Spleen (tissue), 7 donors: ENCODE results near the gene NEK5.

ENCODE experiments used
- CTCF ChIP-seq, 11 experiments: fragments of 200-600 bp in 7 of 11; fragments of 450-650 bp in 4 of 11; sonication (generic) in 4 of 11; IDR thresholded peaks in 8 of 11; conservative IDR thresholded peaks in 3 of 11; 1 replicate in 7 of 11; 2 replicates in 4 of 11; pipeline versions ENCODE4 v1.4.0 to v1.8.0; 2016 to 2021; ENCODE audit warnings: antibody characterized with exemption in 11 of 11, inconsistent platforms in 4 of 11, mild to moderate bottlenecking in 1 of 11
- POLR2A ChIP-seq, 3 donors: fragments of 450-650 bp; IDR thresholded peaks; one replicate each; pipeline ENCODE4 v1.5.1; 2017; ENCODE audit warnings: antibody characterized with exemption in 3 of 3, mild to moderate bottlenecking in 1 of 3
- POLR2AphosphoS5 ChIP-seq, 3 donors: sonication (generic); formaldehyde crosslinking; IDR thresholded peaks; one replicate each; pipeline ENCODE4 v1.5.1; 2017; ENCODE audit warnings: antibody characterized with exemption in 3 of 3
- donor health status: DM: no; HTN: no; CAD: no; lungs with moderate emphysema.
- donor health status: DM: no; HTN: no; CAD: no.
- donor health status: DM: no; HTN: no; CAD: no.

GRCh38 chr13:52160506-52160905 is 31.6 kb upstream of the NEK5 start:
- TF ChIP-seq CTCF (IDR thresholded peaks at IDR 0.05 in 8 of 11, conservative IDR thresholded peaks at IDR 0.05 in 3 of 11), result no peak
- TF ChIP-seq POLR2A (IDR thresholded peaks at IDR 0.05), result no peak
- no peak for TF ChIP-seq POLR2AphosphoS5 (IDR thresholded peaks at IDR 0.05)
